PC-9 (cell line): ENCODE results near the gene FOXN3. TPM values are rescaled to one million over a fixed set of nuclear protein-coding genes. Genes with fewer than 3 reads are reported as not detected.
"Not testable (repeated sequence)": the region's sequence is repeated elsewhere in the genome, so short reads cannot be mapped to it uniquely, and the experiment has no call there.

Experiments
- BruUV-seq: library from RNA; stranded (reverse); fragments of 400-500 nt; replicated peaks from 2 replicates; lab custom pipeline; 2021; lab: Mats Ljungman, UMichigan
- CTCF ChIA-PET: fragments of 300-600 bp; sonication (Branson Sonifier 250); formaldehyde crosslinking; loops from one replicate; lab custom pipeline; 2022; ENCODE audit warnings: antibody characterized with exemption; lab: Charles Lee
- POLR2A ChIA-PET: fragments of 300-600 bp; sonication (Branson Sonifier 250); formaldehyde crosslinking; loops from one replicate; lab custom pipeline; 2022; ENCODE audit warnings: antibody characterized with exemption; ENCODE audit not compliant: unreplicated experiment; lab: Charles Lee
- DNase-seq, 2 experiments: peaks; one replicate each; pipeline versions ENCODE4 v3.0.0 to v3.0.0-alpha.2; 2015 to 2022; ENCODE audit warnings: mixed read lengths in 1 of 2
- H2AFZ ChIP-seq: fragments of 200-600 bp; sonication (generic); 2 replicates; pipeline ENCODE4 v1.8.1; 2017; ENCODE audit warnings: antibody characterized with exemption
- H3F3A ChIP-seq: fragments of 200-600 bp; sonication (generic); 2 replicates; pipeline ENCODE4 v1.8.1; 2017; ENCODE audit warnings: antibody characterized with exemption, mild to moderate bottlenecking, low read depth; ENCODE audit not compliant: insufficient read depth
- H3K27ac ChIP-seq: fragments of 200-600 bp; sonication (generic); 2 replicates; pipeline ENCODE4 v1.6.1; 2016; ENCODE audit warnings: mixed run types
- H3K27me3 ChIP-seq: fragments of 200-600 bp; sonication (generic); 2 replicates; pipeline ENCODE4 v1.6.1; 2016; ENCODE audit warnings: low read depth, mixed run types; ENCODE audit not compliant: insufficient read depth
- H3K36me3 ChIP-seq: fragments of 200-600 bp; sonication (generic); 2 replicates; pipeline ENCODE4 v1.6.1; 2016; ENCODE audit warnings: low read depth, mixed run types
- H3K4me1 ChIP-seq: fragments of 200-600 bp; sonication (generic); replicated peaks from 2 replicates; pipeline ENCODE4 v1.6.1; 2016; ENCODE audit warnings: mixed run types; ENCODE audit not compliant: insufficient read depth
- H3K4me2 ChIP-seq: fragments of 200-600 bp; sonication (generic); 2 replicates; pipeline ENCODE4 v1.6.1; 2017; ENCODE audit warnings: mixed run types
- H3K4me3 ChIP-seq: fragments of 200-600 bp; sonication (generic); 2 replicates; pipeline ENCODE4 v1.6.1; 2016; ENCODE audit warnings: mixed run types
- H3K79me2 ChIP-seq: fragments of 200-600 bp; sonication (generic); 2 replicates; pipeline ENCODE4 v1.6.1; 2017; ENCODE audit warnings: low read depth, mixed run types
- H3K9me2 ChIP-seq: fragments of 200-600 bp; sonication (generic); 2 replicates; pipeline ENCODE4 v1.8.1; 2017; ENCODE audit warnings: mild to moderate bottlenecking; ENCODE audit not compliant: insufficient read depth
- H3K9me3 ChIP-seq: fragments of 200-600 bp; sonication (generic); 2 replicates; pipeline ENCODE4 v1.8.1; 2016; ENCODE audit warnings: low read depth; ENCODE audit not compliant: insufficient read depth
- H4K20me1 ChIP-seq: fragments of 200-600 bp; sonication (generic); 2 replicates; pipeline ENCODE4 v1.8.1; 2017; ENCODE audit not compliant: insufficient read depth
- EZH2 ChIP-seq: fragments of 200-600 bp; sonication (generic); IDR thresholded peaks from 2 replicates; pipeline ENCODE4 v1.8.0; 2017; ENCODE audit warnings: antibody characterized with exemption, low read depth
- intact Hi-C: fragments of 100-400 bp; cut with micrococcal nuclease; formaldehyde crosslinking; loops from one replicate; pipeline ENCODE4 v1.10.0; 2022; ENCODE audit not compliant: unreplicated experiment
- total RNA-seq: library from RNA; stranded (reverse); gene quantifications from 2 replicates; pipeline ENCODE4 v1.2.3, GENCODE V29; 2021
- TF ChIP-seq, protein P1 (sequence below): fragments of 200-600 bp; sonication (generic); conservative IDR thresholded peaks from 2 replicates; pipeline ENCODE4 v1.6.1; 2017; ENCODE audit warnings: mixed run types, antibody characterized with exemption, mild to moderate bottlenecking, moderate library complexity

The FOXN3 gene
- total RNA-seq, 1 experiment from 2014 or later = 4.2 TPM

- ChIA-PET CTCF (no interaction called here), POLR2A (no interaction called here)
- H3F3A ChIP-seq = no peaks in the 10 kb centered on the region
- no peak for TF ChIP-seq EZH2
- TF ChIP-seq, protein P1, sequence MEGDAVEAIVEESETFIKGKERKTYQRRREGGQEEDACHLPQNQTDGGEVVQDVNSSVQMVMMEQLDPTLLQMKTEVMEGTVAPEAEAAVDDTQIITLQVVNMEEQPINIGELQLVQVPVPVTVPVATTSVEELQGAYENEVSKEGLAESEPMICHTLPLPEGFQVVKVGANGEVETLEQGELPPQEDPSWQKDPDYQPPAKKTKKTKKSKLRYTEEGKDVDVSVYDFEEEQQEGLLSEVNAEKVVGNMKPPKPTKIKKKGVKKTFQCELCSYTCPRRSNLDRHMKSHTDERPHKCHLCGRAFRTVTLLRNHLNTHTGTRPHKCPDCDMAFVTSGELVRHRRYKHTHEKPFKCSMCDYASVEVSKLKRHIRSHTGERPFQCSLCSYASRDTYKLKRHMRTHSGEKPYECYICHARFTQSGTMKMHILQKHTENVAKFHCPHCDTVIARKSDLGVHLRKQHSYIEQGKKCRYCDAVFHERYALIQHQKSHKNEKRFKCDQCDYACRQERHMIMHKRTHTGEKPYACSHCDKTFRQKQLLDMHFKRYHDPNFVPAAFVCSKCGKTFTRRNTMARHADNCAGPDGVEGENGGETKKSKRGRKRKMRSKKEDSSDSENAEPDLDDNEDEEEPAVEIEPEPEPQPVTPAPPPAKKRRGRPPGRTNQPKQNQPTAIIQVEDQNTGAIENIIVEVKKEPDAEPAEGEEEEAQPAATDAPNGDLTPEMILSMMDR = no peak
- no peak overlapping the region for H2AFZ ChIP-seq
- H3K4me1 ChIP-seq = no peaks in the 10 kb centered on the region
- H3K4me2 ChIP-seq = no peak overlapping the region
- intact Hi-C loops = no loop called here
- no peak overlapping the region for H3K27ac ChIP-seq
- H3K9me3 ChIP-seq = no peaks in the 10 kb centered on the region
- DNase-seq = no peak
- no peaks in the 10 kb centered on the region for H4K20me1 ChIP-seq
- H3K27me3 ChIP-seq = peaks cover 48% of the 10 kb centered on the region
- no peak overlapping the region for H3K4me3 ChIP-seq
- H3K36me3 ChIP-seq = no peaks in the 10 kb centered on the region
- no peaks in the 10 kb centered on the region for H3K9me2 ChIP-seq
- BruUV-seq = no TSS peak
- no peaks in the 10 kb centered on the region for H3K79me2 ChIP-seq
Measured at GRCh38 chr14:89205137-89205740, 211.8 kb downstream of the FOXN3 start.

DNA sequence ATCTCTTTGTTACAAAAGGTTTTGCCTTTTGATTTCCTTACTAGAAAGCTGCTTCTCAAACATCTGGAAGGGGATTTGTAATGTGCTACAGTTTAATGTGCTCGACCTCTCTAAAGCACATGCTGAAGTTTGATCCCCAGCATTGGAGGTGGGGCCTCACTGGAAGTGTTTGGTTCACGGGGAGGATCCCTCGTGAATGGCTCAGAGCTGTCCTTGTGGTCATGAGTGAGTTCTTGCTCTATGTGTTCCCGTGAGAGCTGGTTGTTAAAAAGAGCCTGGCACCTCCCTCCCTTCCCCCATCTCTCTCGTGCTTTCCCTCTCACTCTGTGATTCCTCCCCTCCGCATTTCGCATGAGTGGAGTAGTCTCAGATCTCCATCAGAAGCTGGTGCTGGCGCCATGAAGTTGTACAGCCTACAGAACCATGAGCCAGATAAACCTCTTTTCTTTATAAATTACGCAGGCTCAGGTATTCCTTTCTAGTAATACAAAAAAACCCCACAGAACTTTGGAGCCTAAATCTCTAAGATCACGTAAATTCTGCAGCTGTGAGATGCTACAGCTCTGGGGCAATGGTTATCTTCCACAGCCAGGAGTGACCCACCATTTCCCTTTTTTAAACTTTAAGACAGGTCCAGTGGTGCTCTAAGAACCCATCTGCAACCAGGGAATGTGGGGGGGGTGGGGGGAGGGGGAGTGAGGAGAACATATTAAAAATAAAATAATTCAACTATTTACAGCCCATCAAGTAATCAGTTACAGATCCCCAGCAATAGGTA lies 214.4 kb downstream of the FOXN3 start:
- Histone ChIP-seq H3K4me3 (no peak overlapping the region), H3K9me2 (no peaks in the 10 kb centered on the region), H3F3A (no peaks in the 10 kb centered on the region), H4K20me1 (no peaks in the 10 kb centered on the region), H3K79me2 (no peaks in the 10 kb centered on the region), H3K27ac (no peak overlapping the region), H3K36me3 (no peaks in the 10 kb centered on the region), H3K4me2 (no peak overlapping the region), H3K9me3 (no peaks in the 10 kb centered on the region), H3K4me1 (no peaks in the 10 kb centered on the region), H3K27me3 (peaks cover 57% of the 10 kb centered on the region), H2AFZ (no peak overlapping the region)
- intact Hi-C loops = no loop called here
- ChIA-PET CTCF (no interaction called here), POLR2A (no interaction called here)
- TF ChIP-seq, protein P1 = no peak
- no peak for TF ChIP-seq EZH2
- DNase-seq = no peak
- BruUV-seq = no TSS peak

DNA sequence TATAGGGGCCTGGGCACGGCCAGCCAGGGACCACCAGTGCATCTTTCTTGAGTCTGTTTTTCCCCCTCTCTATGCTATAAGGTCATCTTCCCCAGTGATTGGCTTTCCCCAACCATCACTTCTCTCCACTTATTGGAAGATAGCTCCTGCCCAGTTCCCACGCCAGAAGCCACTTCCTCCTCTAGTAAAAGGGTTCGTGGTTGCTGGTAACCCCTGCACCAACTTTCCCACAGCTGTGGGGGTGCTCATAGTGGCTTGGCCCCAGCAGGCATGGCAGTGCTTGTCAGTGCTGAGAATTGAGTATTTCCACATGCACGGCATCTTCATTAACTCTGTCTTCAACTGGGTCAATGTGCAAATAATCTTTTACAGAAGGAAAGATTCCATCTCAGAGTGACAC lies 215.4 kb downstream of the FOXN3 start:
- DNase-seq = no peak
- Histone ChIP-seq H3K4me1 (no peaks in the 10 kb centered on the region), H3K9me2 (no peaks in the 10 kb centered on the region), H3K9me3 (no peaks in the 10 kb centered on the region), H3K27ac (no peak overlapping the region), H3K79me2 (no peaks in the 10 kb centered on the region), H2AFZ (no peak overlapping the region), H3F3A (no peaks in the 10 kb centered on the region), H3K4me3 (no peak overlapping the region), H3K27me3 (peaks cover 52% of the 10 kb centered on the region), H4K20me1 (no peaks in the 10 kb centered on the region), H3K36me3 (no peaks in the 10 kb centered on the region), H3K4me2 (no peak overlapping the region)
- intact Hi-C loops = no loop called here
- ChIA-PET POLR2A (no interaction called here), CTCF (no interaction called here)
- TF ChIP-seq EZH2 = no peak
- TF ChIP-seq, protein P1 = no peak
- no TSS peak for BruUV-seq

- H3K9me2 ChIP-seq, H4K20me1 ChIP-seq, H3K9me3 ChIP-seq, H3K27ac ChIP-seq, H2AFZ ChIP-seq, BruUV-seq, H3K4me1 ChIP-seq, DNase-seq, H3K4me2 ChIP-seq, H3F3A ChIP-seq, CTCF ChIA-PET, H3K79me2 ChIP-seq, H3K4me3 ChIP-seq, intact Hi-C loops, POLR2A ChIA-PET, H3K36me3 ChIP-seq: not testable (repeated sequence)
- peaks cover 43% of the 10 kb centered on the region for H3K27me3 ChIP-seq
Measured at GRCh38 chr14:89199357-89199756, 217.7 kb downstream of the FOXN3 start.
